GM12878 (cell line): ENCODE results near the gene GPR89B. TPM values are rescaled to one million over a fixed set of nuclear protein-coding genes. Genes with fewer than 3 reads are reported as not detected.

Experiments used
- ATAC-seq: fragments of 200-7000 bp; cut with Tn5 transposase; 3 replicates; pipeline ENCODE4 v1.9.1; 2020; ENCODE audit warnings: mild to moderate bottlenecking, moderate library complexity
- BruUV-seq: library from RNA; stranded (reverse); fragments of 400-500 nt; replicated peaks from 2 replicates; lab custom pipeline; 2021; lab: Mats Ljungman, UMichigan
- CTCF ChIA-PET: fragments of 300-600 bp; sonication (Branson Sonifier 250); formaldehyde crosslinking; extraction: SDS; loops from one replicate; lab custom pipeline; 2021; ENCODE audit warnings: inconsistent platforms; lab: Yijun Ruan, JAX
- POLR2A ChIA-PET: fragments of 350-600 bp; formaldehyde crosslinking; extraction: SDS; loops from one replicate; lab custom pipeline; 2021; ENCODE audit warnings: inconsistent platforms; lab: Charles Lee
- RAD21 ChIA-PET: fragments of 300-600 bp; sonication (Branson Sonifier 250); formaldehyde crosslinking; loops from one replicate; lab custom pipeline; 2023; ENCODE audit warnings: antibody characterized with exemption; ENCODE audit not compliant: unreplicated experiment; lab: Charles Lee
- SMC1A ChIA-PET: fragments of 300-600 bp; sonication (Branson Sonifier 250); formaldehyde crosslinking; loops from one replicate; lab custom pipeline; 2023; ENCODE audit not compliant: unreplicated experiment, uncharacterized antibody; lab: Charles Lee
- DNase-seq: peaks from one replicate; pipeline ENCODE4 v3.0.0-alpha.2; 2011; ENCODE audit warnings: low read depth, low spot score
- FAIRE-seq: peaks from 3 replicates; lab custom pipeline; 2011; peaks lifted over from hg19 to GRCh38; lab: Jason Lieb, UNC
- H2AFZ ChIP-seq: 2 replicates; pipeline ENCODE4 v1.6.0; 2011; ENCODE audit warnings: low read depth, low read length, control low read depth; ENCODE audit not compliant: control insufficient read depth
- H3K27ac ChIP-seq: 2 replicates; pipeline ENCODE4 v1.5.1; 2011; ENCODE audit warnings: control low read depth; ENCODE audit not compliant: control insufficient read depth, insufficient read depth
- H3K27me3 ChIP-seq, 2 experiments: replicated peaks in 1 of 2; 2 replicates each; pipeline versions ENCODE4 v1.6.0 to v1.6.1; 2011; ENCODE audit warnings: low read length in 1 of 2; ENCODE audit not compliant: control insufficient read depth in 2 of 2, insufficient read depth in 2 of 2
- H3K36me3 ChIP-seq, 2 experiments: 2 replicates each; pipeline ENCODE4 v1.5.1; 2011; ENCODE audit warnings: low read length in 1 of 2; ENCODE audit not compliant: control insufficient read depth in 2 of 2, insufficient read depth in 2 of 2
- H3K4me1 ChIP-seq: 2 replicates; pipeline ENCODE4 v1.6.1; 2011; ENCODE audit warnings: mild to moderate bottlenecking, low read length, moderate library complexity, mixed read lengths; ENCODE audit not compliant: control insufficient read depth, insufficient read depth
- H3K4me2 ChIP-seq: 2 replicates; pipeline ENCODE4 v1.6.0; 2011; ENCODE audit warnings: control low read depth; ENCODE audit not compliant: control insufficient read depth, insufficient read depth
- H3K4me3 ChIP-seq: fragments of 200-600 bp; sonication (generic); 2 replicates; pipeline ENCODE4 v1.5.1; 2016
- H3K79me2 ChIP-seq: 2 replicates; pipeline ENCODE4 v1.6.0; 2011; ENCODE audit warnings: low read length; ENCODE audit not compliant: control insufficient read depth, insufficient read depth
- H3K9ac ChIP-seq: 2 replicates; pipeline ENCODE4 v1.8.0; 2011; ENCODE audit warnings: low read length, control low read depth, mixed read lengths; ENCODE audit not compliant: control insufficient read depth, insufficient read depth
- H3K9me3 ChIP-seq: replicated peaks from 3 replicates; pipeline ENCODE4 v1.5.1; 2011; ENCODE audit warnings: mild to moderate bottlenecking, low read length; ENCODE audit not compliant: control insufficient read depth, insufficient read depth
- H4K20me1 ChIP-seq: 2 replicates; pipeline ENCODE4 v1.6.0; 2011; ENCODE audit not compliant: control insufficient read depth, insufficient read depth
- BHLHE40 ChIP-seq, 2 experiments: fragments of 450-650 bp in 1 of 2; IDR thresholded peaks; 2 replicates each; pipeline ENCODE4 v1.6.1; 2011 to 2017; ENCODE audit warnings: low read depth in 2 of 2, borderline replicate concordance in 1 of 2, improper control_type of control experiment in 1 of 2, low read length in 1 of 2, mild to moderate bottlenecking in 1 of 2
- DPF2 ChIP-seq: fragments of 450-650 bp; IDR thresholded peaks from 2 replicates; pipeline ENCODE4 v1.6.1; 2017; ENCODE audit warnings: mild to moderate bottlenecking
- FOS ChIP-seq: IDR thresholded peaks from 3 replicates; pipeline ENCODE4 v1.6.1; 2011; ENCODE audit warnings: borderline replicate concordance; ENCODE audit not compliant: insufficient read length; ENCODE audit errors: extremely low read depth
- IKZF2 ChIP-seq, 2 experiments: fragments of 450-650 bp; IDR thresholded peaks; 2 replicates each; pipeline ENCODE4 v1.6.1; 2017; ENCODE audit warnings: mild to moderate bottlenecking in 2 of 2, moderate library complexity in 2 of 2
- IRF4 ChIP-seq: IDR thresholded peaks from 2 replicates; pipeline ENCODE4 v1.6.1; 2011; ENCODE audit warnings: low read depth, low read length
- JUNB ChIP-seq: IDR thresholded peaks from 2 replicates; pipeline ENCODE4 v1.6.1; 2016; ENCODE audit warnings: antibody characterized with exemption, mild to moderate bottlenecking
- MEF2A ChIP-seq: IDR thresholded peaks from 2 replicates; pipeline ENCODE4 v1.6.1; 2011; ENCODE audit warnings: low read depth, mild to moderate bottlenecking, low read length, moderate library complexity; ENCODE audit not compliant: insufficient read depth
- NFIC ChIP-seq: IDR thresholded peaks from 2 replicates; pipeline ENCODE4 v1.6.1; 2012; ENCODE audit warnings: low read depth, mild to moderate bottlenecking, inconsistent platforms, low read length, moderate library complexity
- NFYB ChIP-seq: IDR thresholded peaks from 2 replicates; pipeline ENCODE4 v1.6.1; 2011; ENCODE audit warnings: low read depth, mild to moderate bottlenecking, low read length, improper control_type of control experiment, moderate library complexity; ENCODE audit not compliant: insufficient read depth
- NR2C1 ChIP-seq: fragments of 450-650 bp; IDR thresholded peaks from 2 replicates; pipeline ENCODE4 v1.6.1; 2017; ENCODE audit warnings: antibody characterized with exemption, mild to moderate bottlenecking, moderate library complexity
- RUNX3 ChIP-seq: IDR thresholded peaks from 2 replicates; pipeline ENCODE4 v1.6.1; 2012; ENCODE audit warnings: low read length, inconsistent platforms
- SPI1 ChIP-seq: IDR thresholded peaks from 2 replicates; pipeline ENCODE4 v1.6.1; 2011; ENCODE audit warnings: low read depth, mild to moderate bottlenecking, low read length, moderate library complexity, borderline replicate concordance; ENCODE audit not compliant: insufficient read depth
- STAT1 ChIP-seq: fragments of 450-650 bp; conservative IDR thresholded peaks from 2 replicates; pipeline ENCODE4 v1.6.1; 2014; ENCODE audit warnings: antibody characterized with exemption, mild to moderate bottlenecking
- TAF1 ChIP-seq: IDR thresholded peaks from 2 replicates; pipeline ENCODE4 v1.6.1; 2011; ENCODE audit warnings: mild to moderate bottlenecking, low read depth, low read length, borderline replicate concordance
- WGBS: methylation state at CpG from one replicate; pipeline ENCODE4 v1.1.6; 2016; ENCODE audit warnings: low lambda C conversion rate; ENCODE audit not compliant: insufficient replicate concordance, insufficient coverage; ENCODE audit errors: missing lambda C conversion rate; 5-methylcytosine and 5-hydroxymethylcytosine counted together
- in situ Hi-C: fragments of 300-500 bp; cut with MboI; formaldehyde crosslinking; loops from 9 replicates; pipeline ENCODE4 v1.14.3; 2018; ENCODE audit warnings: mixed read lengths
- intact Hi-C: fragments of 100-400 bp; cut with micrococcal nuclease; formaldehyde crosslinking; loops from one replicate; pipeline ENCODE4 v1.14.2; 2022; ENCODE audit not compliant: unreplicated experiment
- polyA plus RNA-seq, 11 experiments: library from polyadenylated mRNA; depleted of rRNA in 4 of 11; unstranded in 6 of 11; stranded (reverse) in 5 of 11; fragments of >200 nt; fragmentation: Nextera tagmentation in 4 of 11; fragmentation: Illumina TruSeq in 1 of 11; extraction: Ambion mirVana in 4 of 11; extraction: Trizol in 1 of 11; gene quantifications; 1 replicate in 1 of 11; 2 replicates in 10 of 11; pipeline versions ENCODE4 v1.2.1 to v1.2.3, GENCODE V29; 2011 to 2016; ENCODE audit warnings: inconsistent platforms in 2 of 11, missing spikeins in 2 of 11, low read depth in 1 of 11
- total RNA-seq, 4 experiments: library from RNA; depleted of rRNA in 3 of 4; stranded (reverse); fragments of >200 nt in 3 of 4; fragmentation: Illumina TruSeq in 1 of 4; extraction: Trizol in 1 of 4; gene quantifications; 2 replicates each; pipeline versions ENCODE4 v1.2.1 to v1.2.3, GENCODE V29; 2013 to 2021
- TF ChIP-seq, protein P1 (sequence below): fragments of 150-350 bp; IDR thresholded peaks from 2 replicates; pipeline ENCODE4 v1.6.1; 2016; ENCODE audit warnings: low read depth, low read length

GPR89B gene
- total and polyA plus RNA-seq, 10 of the 15 experiments (the other 5 are each of a cell fraction or from before 2014, with no cell fraction given): 7.5 to 28.9 (median 16.6) TPM

- TF ChIP-seq IRF4: 0 out of 2 replicates have a peak, but pooled peaks have one; percentile 18
- no peak for TF ChIP-seq DPF2
- TF ChIP-seq STAT1: no peak
- TF ChIP-seq IKZF2 (IDR thresholded peaks at IDR 0.05): no peak
- peak; percentile 32; the same call in 1 of the 2 replicates for TF ChIP-seq RUNX3
- no peak for TF ChIP-seq NFYB
- TF ChIP-seq JUNB: peak; percentile 25; the same call in 1 of the 2 replicates
- no peak for TF ChIP-seq NR2C1
These were observed 23.5 kb upstream of the GPR89B start for GRCh38 chr1:147904726-147905125.

GRCh38 chr1:147907786-147908509, 20.3 kb upstream of the GPR89B start:
- RAD21 ChIA-PET: no interaction called here
- ATAC-seq: no peak
- TF ChIP-seq TAF1 (no peak), SPI1 (no peak), NFIC (no peak), MEF2A (no peak), BHLHE40 (IDR thresholded peaks at IDR 0.05; ENCODE audit: borderline replicate concordance in 1 of 2, low read depth in 2 of 2, low read length in 1 of 2) (no peak), FOS (no peak)
- TF ChIP-seq, protein P1, sequence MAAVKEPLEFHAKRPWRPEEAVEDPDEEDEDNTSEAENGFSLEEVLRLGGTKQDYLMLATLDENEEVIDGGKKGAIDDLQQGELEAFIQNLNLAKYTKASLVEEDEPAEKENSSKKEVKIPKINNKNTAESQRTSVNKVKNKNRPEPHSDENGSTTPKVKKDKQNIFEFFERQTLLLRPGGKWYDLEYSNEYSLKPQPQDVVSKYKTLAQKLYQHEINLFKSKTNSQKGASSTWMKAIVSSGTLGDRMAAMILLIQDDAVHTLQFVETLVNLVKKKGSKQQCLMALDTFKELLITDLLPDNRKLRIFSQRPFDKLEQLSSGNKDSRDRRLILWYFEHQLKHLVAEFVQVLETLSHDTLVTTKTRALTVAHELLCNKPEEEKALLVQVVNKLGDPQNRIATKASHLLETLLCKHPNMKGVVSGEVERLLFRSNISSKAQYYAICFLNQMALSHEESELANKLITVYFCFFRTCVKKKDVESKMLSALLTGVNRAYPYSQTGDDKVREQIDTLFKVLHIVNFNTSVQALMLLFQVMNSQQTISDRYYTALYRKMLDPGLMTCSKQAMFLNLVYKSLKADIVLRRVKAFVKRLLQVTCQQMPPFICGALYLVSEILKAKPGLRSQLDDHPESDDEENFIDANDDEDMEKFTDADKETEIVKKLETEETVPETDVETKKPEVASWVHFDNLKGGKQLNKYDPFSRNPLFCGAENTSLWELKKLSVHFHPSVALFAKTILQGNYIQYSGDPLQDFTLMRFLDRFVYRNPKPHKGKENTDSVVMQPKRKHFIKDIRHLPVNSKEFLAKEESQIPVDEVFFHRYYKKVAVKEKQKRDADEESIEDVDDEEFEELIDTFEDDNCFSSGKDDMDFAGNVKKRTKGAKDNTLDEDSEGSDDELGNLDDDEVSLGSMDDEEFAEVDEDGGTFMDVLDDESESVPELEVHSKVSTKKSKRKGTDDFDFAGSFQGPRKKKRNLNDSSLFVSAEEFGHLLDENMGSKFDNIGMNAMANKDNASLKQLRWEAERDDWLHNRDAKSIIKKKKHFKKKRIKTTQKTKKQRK: no peak

More at GRCh38 chr1:147904726-147905125, 23.5 kb upstream of the GPR89B start:
- Histone ChIP-seq H4K20me1 (no peaks in the 10 kb centered on the region), H3K79me2 (no peaks in the 10 kb centered on the region), H3K4me3 (no peak overlapping the region), H3K4me2 (no peak overlapping the region), H3K36me3 (no peaks in the 10 kb centered on the region), H3K4me1 (no peaks in the 10 kb centered on the region), H2AFZ (no peak overlapping the region), H3K27ac (no peak overlapping the region), H3K27me3 (no peaks in the 10 kb centered on the region; a peak in 1 of 4 replicates), H3K9me3 (no peaks in the 10 kb centered on the region), H3K9ac (no peak overlapping the region)
- WGBS: 17% methylated on average over 3 of the region's 3 CpGs
- in situ Hi-C loops: no loop called here
- FAIRE-seq: no peak
- RAD21 ChIA-PET: interaction anchor here (1.5 kb wide), 1 partner anchor 12 kb away, joined by 3 read pairs; no protein-coding TSS in a partner anchor
- ATAC-seq: no peak
- POLR2A ChIA-PET: no interaction called here
- BruUV-seq: no TSS peak
- DNase-seq: no peak
- intact Hi-C loops: no loop called here
- CTCF ChIA-PET: interaction anchor here (6.3 kb wide), 1 partner anchor 12 kb away, joined by 52 read pairs; no protein-coding TSS in a partner anchor
- SMC1A ChIA-PET: no interaction called here

More at GRCh38 chr1:147907786-147908509, 20.3 kb upstream of the GPR89B start:
- 70% methylated on average over 43 of the region's 44 CpGs for WGBS
- intact Hi-C loops: no loop called here
- no peaks in the 10 kb centered on the region for H3K79me2 ChIP-seq
- H2AFZ ChIP-seq: no peak overlapping the region
- DNase-seq (no peak), FAIRE-seq (no peak)
- H3K36me3 ChIP-seq: no peaks in the 10 kb centered on the region
- POLR2A ChIA-PET: no interaction called here
- no peaks in the 10 kb centered on the region for H4K20me1 ChIP-seq
- no peaks in the 10 kb centered on the region for H3K9me3 ChIP-seq
- H3K9ac ChIP-seq: no peak overlapping the region
- in situ Hi-C loops: no loop called here
- H3K4me3 ChIP-seq: no peak overlapping the region
- SMC1A ChIA-PET: no interaction called here
- no peak overlapping the region for H3K4me2 ChIP-seq
- H3K4me1 ChIP-seq: no peaks in the 10 kb centered on the region
- BruUV-seq: no TSS peak
- H3K27me3 ChIP-seq: no peaks in the 10 kb centered on the region; a peak in 1 of 4 replicates
- CTCF ChIA-PET: no interaction called here
- H3K27ac ChIP-seq: no peak overlapping the region
